GM18499 (cell line): ENCODE measurements around the gene KCND3.

ENCODE experiments used
- ATAC-seq: cut with Tn5 transposase; IDR thresholded peaks from one replicate; pipeline ENCODE4 v1.9.1; 2021; ENCODE audit warnings: moderate number of reproducible peaks; ENCODE audit not compliant: insufficient read depth, unreplicated experiment

Gene KCND3

GRCh38 chr1:111793923-111794322 lies 195.5 kb downstream of the KCND3 start:
- no peak for ATAC-seq

DNA sequence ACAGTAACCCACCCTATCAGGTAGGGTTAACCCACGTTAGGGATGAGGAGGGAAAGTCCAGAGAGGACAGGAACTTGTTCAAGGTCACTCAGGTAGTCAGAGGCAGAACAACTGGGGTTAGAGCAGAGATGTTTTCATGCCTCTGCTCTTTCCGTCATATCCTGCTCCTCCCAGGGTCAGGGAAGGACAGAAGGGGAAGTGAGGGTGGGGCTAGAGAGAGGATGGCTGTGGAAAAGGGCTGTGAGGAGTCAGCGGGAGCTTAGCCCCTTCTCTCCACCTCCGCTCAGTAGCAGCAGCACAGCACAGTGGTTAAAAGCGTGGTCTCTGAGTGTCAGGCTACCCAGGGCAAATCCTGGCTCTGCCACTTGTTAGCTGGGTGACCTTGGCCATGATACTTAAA lies 197.2 kb downstream of the KCND3 start:
- ATAC-seq, result no peak

DNA sequence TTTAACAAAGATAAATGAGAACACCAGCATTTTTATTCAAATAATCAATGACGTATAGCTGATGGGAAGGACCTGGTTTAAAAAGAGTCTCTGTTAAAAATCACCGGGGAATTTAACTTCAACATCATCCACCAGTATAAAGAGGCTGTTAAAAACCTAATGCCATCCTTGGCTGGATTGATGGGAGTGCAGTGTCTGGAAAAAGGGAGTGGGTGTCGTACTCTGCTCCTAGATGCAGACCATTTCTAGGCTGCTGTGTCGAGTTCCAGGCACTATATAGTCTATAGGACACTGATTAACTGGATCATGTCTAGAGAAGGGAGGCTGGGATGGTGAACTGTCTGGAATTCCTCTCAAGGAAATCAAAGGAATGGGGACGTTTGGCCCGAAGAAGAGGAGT lies 197.7 kb downstream of the KCND3 start:
- no peak for ATAC-seq

GRCh38 chr1:111789666-111790316 lies 199.7 kb downstream of the KCND3 start:
- no peak for ATAC-seq

- no peak for ATAC-seq
These were observed 200.3 kb downstream of the KCND3 start for GRCh38 chr1:111789142-111789541.

DNA sequence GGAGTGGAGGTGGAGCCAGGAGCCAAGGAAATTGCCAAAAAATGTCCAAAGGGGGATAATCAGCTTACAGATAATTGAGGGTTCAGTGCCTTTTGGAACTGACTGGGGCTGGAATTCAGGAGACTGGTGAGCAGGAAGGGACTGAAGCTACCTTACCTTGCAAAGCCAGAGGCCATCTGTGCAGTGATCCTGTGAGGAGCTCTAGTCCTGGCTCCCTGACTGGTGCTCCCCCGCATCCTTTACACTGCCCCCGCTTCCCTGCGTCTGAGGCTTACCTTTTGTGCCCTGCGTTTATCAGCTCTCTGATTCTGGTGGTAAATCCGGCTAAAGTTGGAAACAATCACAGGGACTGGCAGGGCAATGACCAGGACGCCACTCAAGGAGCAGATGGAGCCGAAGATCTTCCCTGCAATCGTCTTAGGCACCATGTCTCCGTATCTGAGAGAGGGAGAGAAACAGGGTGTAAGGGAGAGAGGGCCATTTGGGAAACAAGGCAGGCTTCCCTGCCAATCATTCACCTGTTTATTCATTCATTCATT lies 202.7 kb downstream of the KCND3 start:
- no peak for ATAC-seq

DNA sequence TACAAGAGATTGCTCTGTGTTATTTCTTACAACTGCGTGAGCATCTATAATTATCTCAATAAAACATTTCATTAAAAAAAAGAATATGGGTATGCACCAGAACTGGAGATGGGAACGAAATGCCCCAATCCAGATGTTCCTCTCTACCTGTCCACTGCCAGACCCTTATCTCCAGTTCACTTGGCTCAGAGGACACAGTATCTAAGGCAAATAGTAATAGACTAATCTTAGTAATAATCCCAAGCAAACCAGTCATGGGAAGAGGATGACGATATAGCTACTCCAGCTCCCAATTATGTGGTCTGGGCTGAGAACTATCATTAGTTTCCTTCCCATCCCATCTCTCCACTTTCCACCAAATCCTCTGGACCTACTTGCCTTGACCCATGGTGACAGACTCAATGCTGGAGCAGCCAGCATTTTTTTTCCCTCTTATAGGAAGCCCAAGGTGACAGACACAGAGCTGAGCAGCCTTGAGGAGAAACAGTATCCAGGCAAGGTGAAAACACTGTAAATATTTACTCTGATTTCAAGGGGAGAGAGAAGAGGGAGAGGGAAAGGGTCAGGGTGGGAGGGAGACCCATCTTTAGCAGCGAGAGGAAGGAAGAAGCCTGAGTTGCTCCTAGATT lies 205.1 kb downstream of the KCND3 start:
- ATAC-seq, result no peak

DNA sequence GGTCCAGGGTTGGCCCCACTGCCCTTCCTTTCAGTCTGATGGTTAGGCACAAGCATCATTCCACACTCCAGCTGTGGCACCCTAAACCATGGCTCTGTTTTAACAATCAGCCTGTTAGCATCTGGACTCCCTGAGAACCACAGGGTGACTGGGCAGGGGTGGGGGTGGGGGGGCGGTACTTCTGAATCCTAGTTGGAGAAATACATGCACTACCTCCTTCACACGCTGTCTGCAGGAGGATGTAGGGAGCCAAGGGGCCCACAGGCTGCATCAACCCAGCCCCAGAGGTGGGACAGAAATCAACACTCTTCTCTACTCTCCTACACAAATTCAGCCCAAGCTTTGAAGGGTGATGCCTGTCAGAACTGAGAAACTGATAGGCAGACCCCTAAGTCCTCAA lies 209.9 kb downstream of the KCND3 start:
- ATAC-seq, result no peak

DNA sequence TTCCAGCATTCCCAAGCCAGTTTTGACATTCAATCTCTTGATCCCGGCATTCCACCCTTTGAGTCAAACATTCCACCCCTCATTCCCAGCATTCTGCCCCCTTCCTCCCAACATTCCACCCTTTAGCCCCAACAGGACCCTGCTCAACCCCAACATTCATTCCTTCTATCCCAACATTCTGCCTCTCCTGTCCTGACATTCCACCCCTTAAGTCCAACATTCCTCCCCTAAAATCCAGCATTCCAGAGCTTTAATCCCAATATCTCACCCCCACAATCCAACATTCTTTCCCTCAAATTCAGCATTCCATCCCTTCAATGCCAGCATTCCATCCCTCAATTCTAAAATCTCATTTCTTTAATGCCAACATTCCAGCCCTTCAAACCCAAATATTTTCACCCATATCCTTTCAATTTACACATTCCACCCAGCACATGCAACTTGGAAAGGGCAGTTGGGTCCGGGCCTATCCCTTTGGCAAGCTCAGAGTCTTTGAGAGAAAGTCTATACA lies 210.9 kb downstream of the KCND3 start:
- no peak for ATAC-seq

DNA sequence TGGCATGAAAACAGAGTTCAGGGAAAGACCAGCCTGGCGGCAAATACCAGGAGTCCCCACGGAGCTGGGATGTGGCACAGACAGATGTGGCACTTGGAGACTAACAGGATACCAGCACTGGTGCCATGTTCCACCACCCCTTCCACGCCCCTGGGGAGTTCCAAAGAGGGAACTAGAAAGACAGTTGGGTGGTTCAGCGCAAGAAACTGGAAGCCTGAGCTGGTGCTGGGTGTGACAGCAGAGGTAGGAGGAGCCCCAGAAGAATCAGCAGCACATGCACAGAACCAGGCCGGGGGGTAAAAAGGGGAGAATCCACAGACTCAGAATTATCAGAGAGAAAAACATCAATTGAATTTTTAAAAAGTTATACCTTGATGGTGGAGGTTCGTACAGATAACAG lies 211.4 kb downstream of the KCND3 start:
- no peak for ATAC-seq

DNA sequence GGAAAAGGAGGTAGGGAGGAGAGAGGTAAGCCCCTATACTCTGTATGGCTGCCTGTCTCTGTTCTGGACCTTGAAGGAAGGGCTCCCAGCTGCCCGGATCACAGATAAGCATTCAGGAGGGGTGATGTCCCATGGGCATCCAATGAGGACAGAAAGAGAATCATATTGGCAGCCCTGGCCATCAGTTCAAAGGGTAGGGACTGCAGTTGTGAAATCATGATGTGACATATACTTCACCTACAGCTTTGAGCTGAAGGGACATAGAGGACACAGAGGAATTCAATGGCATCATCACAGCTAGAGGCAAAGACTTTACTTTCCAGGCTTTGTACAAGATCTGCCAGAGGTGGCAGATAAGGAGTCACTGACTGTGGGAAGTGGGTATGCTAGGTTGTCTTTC lies 212.2 kb downstream of the KCND3 start:
- no peak for ATAC-seq

DNA sequence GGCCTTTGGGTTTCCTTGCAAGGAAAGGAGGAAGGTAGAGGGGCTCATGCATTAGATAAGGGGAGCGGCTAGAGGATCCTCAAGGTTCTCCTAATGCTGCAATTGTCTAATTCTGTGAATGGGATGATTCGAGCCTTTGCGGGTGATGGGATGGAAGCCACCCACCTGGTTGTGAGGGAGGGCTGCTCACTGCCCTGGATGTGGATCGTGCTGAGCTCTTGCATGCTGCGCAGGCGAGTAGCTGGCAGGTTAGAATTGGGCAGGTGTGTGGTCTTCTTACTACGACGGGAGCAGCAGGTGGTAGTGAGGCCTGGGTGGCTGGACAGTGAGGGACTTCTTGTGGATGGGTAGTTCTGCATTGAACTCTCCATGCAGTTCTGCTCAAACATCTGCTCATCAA lies 212.6 kb downstream of the KCND3 start:
- no peak for ATAC-seq

- ATAC-seq, result no peak
These were observed 213.1 kb downstream of the KCND3 start for GRCh38 chr1:111776391-111776790.

GRCh38 chr1:111775966-111776365 lies 213.5 kb downstream of the KCND3 start:
- no peak for ATAC-seq

GRCh38 chr1:111770916-111771315 lies 218.6 kb downstream of the KCND3 start:
- ATAC-seq, result no peak

- no peak for ATAC-seq
These were observed 219.8 kb downstream of the KCND3 start for GRCh38 chr1:111769517-111770146.

DNA sequence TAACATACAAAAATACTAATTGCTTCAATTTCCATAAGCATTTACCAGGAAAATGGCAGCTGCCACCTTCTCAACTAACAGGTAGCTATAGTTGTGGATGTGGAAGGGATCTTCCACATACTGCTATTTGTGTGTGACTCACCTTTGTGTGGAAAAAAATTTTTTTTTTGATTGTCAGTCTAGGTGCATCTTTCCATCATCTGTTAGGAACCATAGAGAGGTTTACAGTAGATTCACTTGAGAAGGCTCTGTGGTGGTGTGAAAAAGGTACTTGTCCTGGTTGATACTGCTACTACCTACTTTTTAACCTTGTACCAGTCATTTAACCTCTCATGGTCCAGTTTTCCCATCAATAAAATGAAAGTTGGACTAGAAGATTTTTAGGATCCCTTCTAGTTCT lies 220.8 kb downstream of the KCND3 start:
- no peak for ATAC-seq

DNA sequence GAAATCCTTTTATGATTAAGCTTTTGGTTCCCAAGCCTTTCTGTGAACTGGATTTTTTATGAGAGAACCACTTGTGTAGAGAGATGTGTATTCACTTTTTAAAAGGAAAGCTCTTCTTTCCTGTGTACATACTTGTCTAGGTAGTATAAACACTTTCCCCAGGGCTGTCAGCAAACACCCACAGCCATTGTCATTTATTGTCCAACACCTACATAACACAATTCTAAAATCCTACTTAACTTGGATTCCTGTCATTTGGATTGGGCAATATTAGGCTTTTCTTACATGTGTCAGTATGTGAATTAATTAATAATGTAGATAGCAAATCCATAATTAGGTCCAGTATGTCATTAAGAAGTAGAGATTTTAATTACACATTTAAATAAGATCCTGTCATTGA lies 221.4 kb downstream of the KCND3 start:
- ATAC-seq, result no peak

GRCh38 chr1:111762332-111762731 lies 227.1 kb downstream of the KCND3 start:
- no peak for ATAC-seq

DNA sequence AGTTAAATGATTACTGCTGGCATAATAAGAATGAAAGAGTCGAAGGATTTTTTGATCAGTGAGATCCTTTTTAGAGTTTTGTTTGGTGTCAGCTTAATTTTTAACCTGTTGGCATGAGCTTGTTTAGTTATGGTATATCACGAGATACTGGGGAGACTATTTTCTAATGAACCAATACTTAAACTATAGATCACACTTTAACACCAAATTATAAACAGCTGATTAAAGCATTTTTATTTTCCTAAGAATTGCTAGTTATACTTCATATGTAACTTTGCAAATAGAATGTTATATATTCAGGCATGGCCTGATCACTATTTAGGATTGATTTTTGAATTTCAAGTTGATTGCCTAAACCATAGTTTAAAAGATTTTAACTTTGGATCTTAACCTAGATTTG lies 227.8 kb downstream of the KCND3 start:
- ATAC-seq, result no peak

- ATAC-seq, result no peak
These were observed 231.1 kb downstream of the KCND3 start for GRCh38 chr1:111758373-111758772.
